Measurements from ENCODE around the gene HSD11B1. TPM values are rescaled to one million over a fixed set of nuclear protein-coding genes. Genes with fewer than 3 reads are reported as not detected.

The HSD11B1 gene
- total RNA-seq, 1 donor from 2014 or later = not detected

DNA sequence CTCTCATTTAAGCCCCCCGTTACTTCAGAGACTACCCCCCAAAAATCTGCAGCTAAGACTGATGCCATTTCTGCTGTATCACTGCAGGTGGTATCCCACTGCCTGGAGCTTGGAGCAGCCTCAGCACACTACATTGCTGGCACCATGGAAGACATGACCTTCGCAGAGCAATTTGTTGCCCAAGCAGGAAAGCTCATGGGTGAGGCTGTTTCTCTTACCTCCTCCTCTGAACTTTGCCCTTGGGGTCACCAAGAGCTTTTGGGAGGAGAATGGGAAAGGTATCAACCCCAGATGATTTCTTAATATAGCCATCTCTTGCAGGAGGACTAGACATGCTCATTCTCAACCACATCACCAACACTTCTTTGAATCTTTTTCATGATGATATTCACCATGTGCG lies 2.0 kb downstream of the HSD11B1 start:
- no peak for DNase-seq
- no peaks in the 10 kb centered on the region for H3K4me1 Mint-ChIP-seq (ENCODE audit: low read depth, unreplicated experiment)
- no peak overlapping the region for H3K27ac Mint-ChIP-seq (ENCODE audit: unreplicated experiment)
- no peak overlapping the region for H3K4me3 Mint-ChIP-seq (ENCODE audit: unreplicated experiment)
- no peak for TF ChIP-seq CTCF (IDR thresholded peaks at IDR 0.05; ENCODE audit: partially characterized antibody, unreplicated experiment)
- no peaks in the 10 kb centered on the region for H3K27me3 Mint-ChIP-seq (ENCODE audit: unreplicated experiment)
- no peaks in the 10 kb centered on the region for H3K36me3 Mint-ChIP-seq (ENCODE audit: unreplicated experiment)
- H3K9me3 Mint-ChIP-seq (ENCODE audit: unreplicated experiment) = no peaks in the 10 kb centered on the region

GRCh38 chr1:209707308-209707707 lies 2.7 kb downstream of the HSD11B1 start:
- TF ChIP-seq CTCF (IDR thresholded peaks at IDR 0.05; ENCODE audit: partially characterized antibody, unreplicated experiment) = no peak
- DNase-seq = no peak
- no peak overlapping the region for H3K4me3 Mint-ChIP-seq (ENCODE audit: unreplicated experiment)
- no peaks in the 10 kb centered on the region for H3K9me3 Mint-ChIP-seq (ENCODE audit: unreplicated experiment)
- H3K36me3 Mint-ChIP-seq (ENCODE audit: unreplicated experiment) = no peaks in the 10 kb centered on the region
- no peaks in the 10 kb centered on the region for H3K4me1 Mint-ChIP-seq (ENCODE audit: low read depth, unreplicated experiment)
- H3K27ac Mint-ChIP-seq (ENCODE audit: unreplicated experiment) = no peak overlapping the region
- H3K27me3 Mint-ChIP-seq (ENCODE audit: unreplicated experiment) = no peaks in the 10 kb centered on the region

GRCh38 chr1:209708297-209708696 lies 3.7 kb downstream of the HSD11B1 start:
- Mint-ChIP-seq H3K4me1 (ENCODE audit: low read depth, unreplicated experiment) (no peaks in the 10 kb centered on the region), H3K9me3 (ENCODE audit: unreplicated experiment) (no peaks in the 10 kb centered on the region), H3K36me3 (ENCODE audit: unreplicated experiment) (no peaks in the 10 kb centered on the region), H3K27ac (ENCODE audit: unreplicated experiment) (no peak overlapping the region), H3K4me3 (ENCODE audit: unreplicated experiment) (no peak overlapping the region), H3K27me3 (ENCODE audit: unreplicated experiment) (no peaks in the 10 kb centered on the region)
- no peak for DNase-seq
- TF ChIP-seq CTCF (IDR thresholded peaks at IDR 0.05; ENCODE audit: partially characterized antibody, unreplicated experiment) = no peak

GRCh38 chr1:209710093-209710492 lies 5.4 kb downstream of the HSD11B1 start:
- Mint-ChIP-seq H3K27me3 (ENCODE audit: unreplicated experiment) (no peaks in the 10 kb centered on the region), H3K36me3 (ENCODE audit: unreplicated experiment) (no peaks in the 10 kb centered on the region), H3K27ac (ENCODE audit: unreplicated experiment) (no peak overlapping the region), H3K4me3 (ENCODE audit: unreplicated experiment) (no peak overlapping the region), H3K9me3 (ENCODE audit: unreplicated experiment) (no peaks in the 10 kb centered on the region), H3K4me1 (ENCODE audit: low read depth, unreplicated experiment) (no peaks in the 10 kb centered on the region)
- no peak for DNase-seq
- no peak for TF ChIP-seq CTCF (IDR thresholded peaks at IDR 0.05; ENCODE audit: partially characterized antibody, unreplicated experiment)

DNA sequence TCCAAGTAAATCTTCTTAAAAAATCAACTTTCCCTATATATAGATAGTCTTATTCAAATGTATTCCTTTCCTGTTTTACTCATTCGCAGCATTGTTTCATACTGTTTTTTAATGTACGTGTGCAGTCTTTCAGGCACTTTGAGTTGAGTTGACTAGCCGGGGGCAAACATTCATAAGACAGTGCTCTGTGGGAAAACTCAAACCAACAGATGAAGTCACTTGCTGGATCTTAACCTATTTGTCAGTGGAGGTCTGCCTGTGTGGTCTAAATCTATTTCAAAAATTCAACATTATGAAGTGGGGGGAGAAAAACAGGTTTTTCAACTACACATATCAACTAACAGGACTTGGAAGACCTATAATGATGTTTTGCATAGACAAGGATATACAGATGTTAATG lies 6.2 kb downstream of the HSD11B1 start:
- Mint-ChIP-seq H3K27ac (ENCODE audit: unreplicated experiment) (no peak overlapping the region), H3K27me3 (ENCODE audit: unreplicated experiment) (no peaks in the 10 kb centered on the region), H3K4me3 (ENCODE audit: unreplicated experiment) (no peak overlapping the region), H3K4me1 (ENCODE audit: low read depth, unreplicated experiment) (no peaks in the 10 kb centered on the region), H3K9me3 (ENCODE audit: unreplicated experiment) (no peaks in the 10 kb centered on the region), H3K36me3 (ENCODE audit: unreplicated experiment) (no peaks in the 10 kb centered on the region)
- TF ChIP-seq CTCF (IDR thresholded peaks at IDR 0.05; ENCODE audit: partially characterized antibody, unreplicated experiment) = no peak
- no peak for DNase-seq

All from glutamatergic neuron (in vitro differentiated cells).